Brain microvascular endothelial cell (primary cell): ENCODE data around the gene AK5.

Source experiments
- DNase-seq: peaks from one replicate; pipeline ENCODE4 v3.0.0-alpha.2; 2020
- H3K27ac ChIP-seq: fragments of 250-450 bp; sonication (Bioruptor Pico); 2 replicates; pipeline ENCODE4 v1.5.1; 2020; ENCODE audit warnings: mild to moderate bottlenecking, moderate library complexity
- H3K27me3 ChIP-seq: fragments of 250-450 bp; sonication (Bioruptor Pico); replicated peaks from 2 replicates; pipeline ENCODE4 v1.5.1; 2020; ENCODE audit warnings: mild to moderate bottlenecking
- H3K36me3 ChIP-seq: fragments of 250-450 bp; sonication (Bioruptor Pico); replicated peaks from 2 replicates; pipeline ENCODE4 v1.5.1; 2020; ENCODE audit warnings: mild to moderate bottlenecking
- H3K4me3 ChIP-seq: 2 replicates; pipeline ENCODE4 v1.5.1; 2011; ENCODE audit warnings: low read depth, mild to moderate bottlenecking, control low read depth, low read length, moderate library complexity
- in situ Hi-C: cut with HindIII; loops from 2 replicates; pipeline ENCODE4 v1.10.0; 2017; ENCODE audit warnings: low sequenced_read_pairs, low pct_ligation_motif_present
- TF ChIP-seq, protein P1 (sequence below): IDR thresholded peaks from 2 replicates; pipeline ENCODE4 v1.5.1; 2011; ENCODE audit warnings: low read depth, mild to moderate bottlenecking, moderate library complexity, low read length, control low read depth, inconsistent platforms; ENCODE audit errors: missing control alignments

Gene AK5

DNA sequence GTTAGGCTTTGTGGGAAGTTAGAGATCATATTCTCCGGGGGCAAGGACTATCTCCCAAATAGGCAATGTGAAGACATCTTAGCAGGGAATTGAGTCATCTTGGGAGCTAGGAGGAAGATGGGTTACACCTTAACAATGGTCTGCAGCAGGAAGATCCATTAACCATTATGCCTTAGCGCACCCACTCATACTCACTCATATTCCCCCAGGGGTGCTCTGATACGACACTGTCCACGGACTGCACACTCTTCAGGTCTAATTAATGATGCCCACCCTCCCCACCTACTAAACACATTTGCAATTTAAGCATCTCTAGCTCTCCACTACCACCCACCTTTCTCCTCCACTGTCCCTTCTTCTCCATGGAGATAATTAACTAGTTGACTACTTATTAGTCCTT is 857 bp upstream of the AK5 start:
- H3K27ac ChIP-seq = no peak overlapping the region
- H3K36me3 ChIP-seq = no peaks in the 10 kb centered on the region
- H3K27me3 ChIP-seq = no peaks in the 10 kb centered on the region
- DNase-seq = no peak
- TF ChIP-seq, protein P1, sequence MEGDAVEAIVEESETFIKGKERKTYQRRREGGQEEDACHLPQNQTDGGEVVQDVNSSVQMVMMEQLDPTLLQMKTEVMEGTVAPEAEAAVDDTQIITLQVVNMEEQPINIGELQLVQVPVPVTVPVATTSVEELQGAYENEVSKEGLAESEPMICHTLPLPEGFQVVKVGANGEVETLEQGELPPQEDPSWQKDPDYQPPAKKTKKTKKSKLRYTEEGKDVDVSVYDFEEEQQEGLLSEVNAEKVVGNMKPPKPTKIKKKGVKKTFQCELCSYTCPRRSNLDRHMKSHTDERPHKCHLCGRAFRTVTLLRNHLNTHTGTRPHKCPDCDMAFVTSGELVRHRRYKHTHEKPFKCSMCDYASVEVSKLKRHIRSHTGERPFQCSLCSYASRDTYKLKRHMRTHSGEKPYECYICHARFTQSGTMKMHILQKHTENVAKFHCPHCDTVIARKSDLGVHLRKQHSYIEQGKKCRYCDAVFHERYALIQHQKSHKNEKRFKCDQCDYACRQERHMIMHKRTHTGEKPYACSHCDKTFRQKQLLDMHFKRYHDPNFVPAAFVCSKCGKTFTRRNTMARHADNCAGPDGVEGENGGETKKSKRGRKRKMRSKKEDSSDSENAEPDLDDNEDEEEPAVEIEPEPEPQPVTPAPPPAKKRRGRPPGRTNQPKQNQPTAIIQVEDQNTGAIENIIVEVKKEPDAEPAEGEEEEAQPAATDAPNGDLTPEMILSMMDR = no peak
- in situ Hi-C loops = no loop called here
- no peak overlapping the region for H3K4me3 ChIP-seq

- TF ChIP-seq, protein P1 = no peak
- H3K4me3 ChIP-seq = peak overlapping the region; percentile 75
- DNase-seq = no peak
- H3K27ac ChIP-seq = no peak overlapping the region
- no peaks in the 10 kb centered on the region for H3K36me3 ChIP-seq
- in situ Hi-C loops = no loop called here
- no peaks in the 10 kb centered on the region for H3K27me3 ChIP-seq
These were observed 507 bp downstream of the AK5 start for GRCh38 chr1:77282187-77282865.

DNA sequence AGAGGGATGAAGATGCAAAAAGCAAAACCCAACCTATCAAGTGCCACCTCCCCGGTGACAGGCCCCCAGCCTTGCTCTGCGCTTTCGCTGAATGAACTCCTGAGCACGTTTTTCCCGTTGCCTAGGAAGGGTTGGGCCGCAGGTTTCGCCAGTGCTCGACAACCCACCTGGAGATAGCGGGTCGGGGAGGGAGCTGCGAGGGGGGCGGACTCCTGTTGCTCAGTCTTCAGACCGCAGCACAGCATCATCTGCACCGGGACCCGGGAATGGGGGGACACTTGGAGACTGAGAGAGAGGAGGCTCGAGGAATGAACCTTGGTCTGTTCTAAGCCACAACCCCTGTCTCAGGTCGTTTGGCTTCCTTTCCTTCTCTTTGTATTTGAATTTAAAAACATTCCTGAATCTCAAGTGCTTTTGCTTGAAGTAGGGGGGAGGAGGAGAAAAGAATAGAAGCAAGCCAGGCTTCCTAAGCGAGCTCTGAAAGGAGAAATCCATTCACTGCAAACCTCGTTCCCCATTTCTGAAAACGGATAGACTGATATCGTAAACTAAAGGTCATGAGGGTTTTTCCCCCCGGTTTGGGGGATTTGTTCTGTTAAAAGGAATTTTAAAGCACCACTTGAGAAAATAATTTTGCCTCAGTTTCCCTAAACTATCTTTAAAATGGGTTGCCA is 1.2 kb downstream of the AK5 start:
- DNase-seq = no peak
- no peak overlapping the region for H3K27ac ChIP-seq
- H3K36me3 ChIP-seq = no peaks in the 10 kb centered on the region
- peak overlapping the region; percentile 75 for H3K4me3 ChIP-seq
- H3K27me3 ChIP-seq = no peaks in the 10 kb centered on the region
- in situ Hi-C loops = no loop called here
- TF ChIP-seq, protein P1 = no peak

DNA sequence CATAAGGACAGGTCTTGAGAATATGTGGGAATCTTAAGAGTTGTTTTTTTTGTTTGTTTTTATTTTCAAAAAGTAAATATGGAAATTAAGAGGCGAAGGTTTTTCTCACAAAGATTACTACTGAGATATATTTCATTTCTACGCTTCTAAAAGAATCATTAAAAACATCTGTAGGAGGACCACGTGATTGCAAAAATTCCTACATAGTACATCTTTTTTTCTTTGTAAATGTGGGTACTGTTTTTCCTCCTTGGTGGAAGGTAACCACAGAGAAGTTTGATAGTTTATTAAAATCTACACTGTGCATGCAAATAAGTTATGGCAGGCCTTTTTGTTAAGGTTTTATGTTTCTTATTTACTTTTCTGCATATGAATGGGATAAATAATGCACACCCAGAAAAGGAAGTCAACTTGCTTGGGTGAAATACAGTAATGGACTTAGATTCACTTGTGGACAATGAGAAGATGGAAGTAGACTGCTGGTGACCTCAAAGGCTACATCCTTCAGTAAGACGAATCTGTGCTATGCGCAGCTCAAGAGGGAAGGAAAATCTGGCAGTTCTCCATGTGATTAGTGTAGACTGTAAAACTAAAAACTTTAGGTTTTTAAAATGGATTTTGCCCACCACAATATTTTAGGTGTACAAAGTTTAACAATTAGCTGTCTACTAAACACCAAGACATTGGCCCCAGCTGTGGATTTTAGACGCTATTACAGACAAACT is 2.0 kb downstream of the AK5 start:
- DNase-seq = no peak
- H3K27me3 ChIP-seq = no peaks in the 10 kb centered on the region
- TF ChIP-seq, protein P1 = no peak

DNA sequence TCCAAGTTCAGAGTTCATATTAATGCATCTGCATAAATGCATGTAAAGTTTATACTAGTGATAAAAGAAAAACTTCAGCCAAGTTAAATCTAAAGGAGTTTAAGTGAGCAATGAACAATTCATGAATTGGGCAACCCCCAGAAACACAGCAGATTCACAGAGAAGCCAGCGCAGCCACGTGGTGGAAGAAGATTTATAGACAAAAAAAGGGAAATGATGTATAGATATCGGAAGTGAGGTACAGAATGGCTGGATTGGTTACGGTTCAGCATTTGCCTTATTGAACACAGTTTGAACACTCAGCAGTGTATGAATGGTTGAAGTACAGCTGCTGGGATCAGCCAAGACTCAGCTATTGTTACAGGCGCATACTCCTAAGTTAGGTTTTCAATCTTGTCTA is 5.7 kb downstream of the AK5 start:
- DNase-seq = no peak
- TF ChIP-seq, protein P1 = no peak
- Histone ChIP-seq H3K27me3 (no peaks in the 10 kb centered on the region), H3K27ac (no peak overlapping the region), H3K36me3 (no peaks in the 10 kb centered on the region), H3K4me3 (no peak overlapping the region)
- in situ Hi-C loops = no loop called here

More for the DNA sequence above, 2.0 kb downstream of the AK5 start:
- Histone ChIP-seq H3K36me3 (no peaks in the 10 kb centered on the region), H3K4me3 (no peak overlapping the region), H3K27ac (no peak overlapping the region)
- in situ Hi-C loops = no loop called here
